GM12874 (cell line): ENCODE measurements around the gene LDLRAD4.

ENCODE experiments used
- CTCF ChIP-seq: IDR thresholded peaks from 2 replicates; pipeline ENCODE4 v1.5.1; 2011; ENCODE audit warnings: low read depth, mild to moderate bottlenecking, control low read depth, low read length, moderate library complexity; ENCODE audit not compliant: insufficient read depth

LDLRAD4 gene

GRCh38 chr18:13278062-13278630 lies 59.6 kb downstream of the LDLRAD4 start:
- TF ChIP-seq CTCF = no peak

GRCh38 chr18:13279181-13280069 lies 60.9 kb downstream of the LDLRAD4 start:
- no peak for TF ChIP-seq CTCF

DNA sequence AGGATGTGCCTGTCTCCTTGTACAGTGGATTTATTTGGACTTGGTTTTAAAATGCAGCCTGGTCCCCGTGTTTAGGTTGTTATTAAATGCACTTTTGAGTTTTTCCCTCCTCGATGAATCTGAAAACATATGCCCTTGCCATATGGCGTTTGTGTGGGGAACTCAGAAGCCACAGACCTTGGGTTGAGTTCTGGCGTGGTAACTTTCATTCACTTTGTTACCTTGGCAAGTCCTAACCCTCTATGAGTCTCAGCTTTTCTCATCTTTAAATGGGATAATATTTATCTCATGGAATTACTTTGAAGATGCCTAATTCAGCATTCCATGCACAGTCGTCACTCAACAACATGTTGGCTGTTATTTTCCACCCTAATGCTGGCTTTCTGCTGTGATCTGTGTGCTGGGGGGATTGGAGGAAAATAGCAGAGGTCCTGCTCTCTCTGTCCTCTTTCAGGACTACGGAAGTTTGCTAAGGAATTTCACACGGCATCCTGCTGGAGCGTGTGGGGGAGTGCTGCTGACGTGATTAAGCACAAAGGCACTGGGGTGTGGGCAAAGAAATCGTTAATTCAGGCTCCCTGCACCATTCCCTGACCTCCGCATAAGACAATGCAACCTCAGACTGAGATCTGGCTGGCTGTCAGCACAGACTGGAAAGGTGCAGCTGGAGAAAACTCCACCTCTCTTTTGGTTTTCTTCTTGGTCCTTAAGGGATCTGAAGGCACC lies 61.7 kb downstream of the LDLRAD4 start:
- no peak for TF ChIP-seq CTCF

DNA sequence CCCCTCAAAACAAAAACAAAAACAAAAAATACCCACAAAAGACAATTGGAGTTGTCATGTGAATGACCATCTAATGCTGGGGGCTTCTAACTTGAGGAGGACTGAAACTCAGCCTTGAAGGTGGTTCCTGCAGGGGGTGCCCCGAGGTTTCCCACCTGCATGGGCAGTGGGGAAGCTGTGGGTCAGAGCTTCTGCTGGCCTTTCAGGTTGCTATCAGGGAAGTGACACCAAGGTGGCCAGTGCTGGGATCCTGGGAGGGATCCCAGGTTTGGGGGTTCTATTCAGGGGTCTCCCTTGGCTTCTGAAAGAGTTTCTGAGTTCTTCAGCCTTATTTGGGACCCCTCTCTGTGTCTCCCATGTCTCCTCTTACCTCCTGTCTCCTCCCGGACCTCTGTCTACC lies 62.8 kb downstream of the LDLRAD4 start:
- TF ChIP-seq CTCF = no peak

- no peak for TF ChIP-seq CTCF
Observed at GRCh38 chr18:13283746-13284145, 65.2 kb downstream of the LDLRAD4 start.

GRCh38 chr18:13284330-13285027 lies 65.9 kb downstream of the LDLRAD4 start:
- TF ChIP-seq CTCF = no peak

DNA sequence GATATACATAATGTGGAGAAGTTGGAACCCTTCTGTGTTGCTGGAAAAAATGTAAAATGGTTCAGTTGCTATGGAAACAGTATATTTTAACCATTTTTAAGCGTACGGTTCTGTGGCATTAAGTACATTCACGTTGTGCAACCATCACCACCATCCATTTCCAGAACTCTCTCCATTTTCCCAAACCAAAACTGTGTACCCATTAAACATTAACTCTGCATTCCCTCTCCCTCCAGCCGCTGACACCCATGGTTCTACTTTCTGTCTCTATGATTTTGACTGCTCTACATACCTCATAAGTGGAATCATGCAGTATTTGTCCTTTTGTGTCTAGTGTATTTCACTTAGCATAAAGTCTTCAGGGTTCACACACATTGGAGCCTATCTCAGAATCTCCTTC lies 67.3 kb downstream of the LDLRAD4 start:
- TF ChIP-seq CTCF = no peak
